Stimulated activated CD8-positive, alpha-beta memory T cell treated with anti-CD3 and anti-CD28 coated beads, Interleukin-15, amount 100 ng/mL, for 48 hours (primary cell): ENCODE results near the gene IMMP2L.
"Not testable (repeated sequence)": the region's sequence is repeated elsewhere in the genome, so short reads cannot be mapped to it uniquely, and the experiment has no call there.

ENCODE experiments used
- DNase-seq, 2 donors: peaks; one replicate each; pipeline ENCODE4 v3.0.0-alpha.2; 2020; ENCODE audit warnings: low read depth in 2 of 2

Gene IMMP2L

GRCh38 chr7:111460695-111461094 is 101.6 kb downstream of the IMMP2L start:
- DNase-seq = no peak

- DNase-seq = no peak
These were observed 102.5 kb downstream of the IMMP2L start for GRCh38 chr7:111459757-111460280.

DNA sequence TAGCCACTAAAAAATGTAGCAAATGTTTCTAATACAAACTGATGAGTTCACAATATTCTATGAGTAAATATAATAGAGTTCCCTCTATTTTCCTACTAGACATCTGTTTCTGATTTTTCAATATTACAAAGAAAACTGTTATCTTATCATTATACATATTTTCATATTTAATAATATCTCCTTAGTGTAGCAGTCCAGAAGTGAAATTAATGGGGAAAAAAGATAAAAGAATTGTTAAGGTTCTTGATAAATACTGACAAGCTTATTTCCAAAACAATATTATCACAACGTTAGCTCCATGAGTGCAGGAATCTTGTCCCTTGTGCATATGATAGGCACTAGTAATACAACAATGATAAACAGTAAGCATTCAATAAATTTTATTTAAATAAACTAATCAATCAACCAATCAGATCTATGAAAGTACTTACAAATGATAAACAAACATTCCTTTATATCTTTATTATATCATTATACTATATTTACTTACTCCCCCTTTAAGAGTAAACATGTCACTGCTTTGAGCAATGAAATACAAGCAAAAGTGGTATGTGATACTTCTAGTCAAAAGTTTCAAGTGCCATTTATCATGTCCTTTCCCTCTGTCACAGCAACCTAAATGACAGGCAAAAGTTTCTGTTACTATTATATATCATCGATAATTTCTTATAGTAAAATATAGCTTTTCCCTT is 103.1 kb downstream of the IMMP2L start:
- no peak for DNase-seq

GRCh38 chr7:111450705-111451104 is 111.6 kb downstream of the IMMP2L start:
- not testable (repeated sequence) for DNase-seq

DNA sequence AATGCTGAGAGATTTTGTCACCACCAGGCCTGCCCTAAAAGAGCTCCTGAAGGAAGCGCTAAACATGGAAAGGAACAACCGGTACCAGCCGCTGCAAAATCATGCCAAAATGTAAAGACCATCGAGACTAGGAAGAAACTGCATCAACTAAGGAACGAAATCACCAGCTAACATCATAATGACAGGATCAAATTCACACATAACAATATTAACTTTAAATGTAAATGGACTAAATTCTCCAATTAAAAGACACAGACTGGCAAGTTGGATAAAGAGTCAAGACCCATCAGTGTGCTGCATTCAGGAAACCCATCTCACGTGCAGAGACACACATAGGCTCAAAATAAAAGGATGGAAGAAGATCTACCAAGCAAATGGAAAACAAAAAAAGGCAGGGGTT is 114.8 kb downstream of the IMMP2L start:
- DNase-seq = not testable (repeated sequence)

DNA sequence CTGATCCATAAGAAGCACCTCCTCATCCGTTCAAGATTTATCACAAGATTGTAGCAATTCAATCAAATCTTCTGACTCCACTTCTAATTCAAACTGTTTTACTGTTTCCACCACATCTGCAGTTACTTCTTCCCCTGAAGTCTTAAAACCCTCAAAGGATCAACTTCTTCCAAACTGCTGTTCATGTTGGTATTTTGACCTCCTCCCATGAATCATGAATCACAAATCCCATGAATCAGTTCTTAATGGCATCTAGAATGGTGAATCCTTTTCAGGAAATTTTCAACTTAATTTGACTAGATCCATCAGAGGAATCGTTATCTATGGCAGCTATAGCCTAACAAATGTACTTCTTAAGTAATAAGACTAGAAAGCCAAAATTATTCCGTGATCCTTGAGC is 122.3 kb downstream of the IMMP2L start:
- DNase-seq = no peak

- DNase-seq = no peak
These were observed 123.7 kb downstream of the IMMP2L start for GRCh38 chr7:111438369-111439289.

- no peak for DNase-seq
These were observed 124.6 kb downstream of the IMMP2L start for GRCh38 chr7:111437736-111438135.

DNA sequence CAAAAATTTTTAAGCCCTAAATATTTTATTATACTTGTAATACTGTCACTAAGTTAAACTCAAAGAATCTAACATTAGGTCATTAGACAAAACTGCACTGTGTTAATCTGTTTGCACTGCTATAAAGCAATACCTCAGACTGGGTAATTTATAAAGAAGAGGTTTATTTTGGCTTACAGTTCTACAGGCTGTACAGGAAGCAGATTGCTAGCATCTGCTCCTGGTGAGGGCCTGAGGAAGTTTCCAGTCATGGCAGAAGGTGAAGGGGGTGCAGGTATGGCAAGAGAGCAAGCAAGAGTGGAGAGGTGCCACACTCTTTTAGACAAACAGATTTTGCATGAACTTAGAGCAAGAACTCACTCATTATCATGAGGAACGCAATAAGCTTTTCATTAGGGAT is 125.7 kb downstream of the IMMP2L start:
- DNase-seq = no peak

- DNase-seq = no peak
These were observed 128.9 kb downstream of the IMMP2L start for GRCh38 chr7:111433426-111433825.

GRCh38 chr7:111429781-111430180 is 132.5 kb downstream of the IMMP2L start:
- DNase-seq = no peak

DNA sequence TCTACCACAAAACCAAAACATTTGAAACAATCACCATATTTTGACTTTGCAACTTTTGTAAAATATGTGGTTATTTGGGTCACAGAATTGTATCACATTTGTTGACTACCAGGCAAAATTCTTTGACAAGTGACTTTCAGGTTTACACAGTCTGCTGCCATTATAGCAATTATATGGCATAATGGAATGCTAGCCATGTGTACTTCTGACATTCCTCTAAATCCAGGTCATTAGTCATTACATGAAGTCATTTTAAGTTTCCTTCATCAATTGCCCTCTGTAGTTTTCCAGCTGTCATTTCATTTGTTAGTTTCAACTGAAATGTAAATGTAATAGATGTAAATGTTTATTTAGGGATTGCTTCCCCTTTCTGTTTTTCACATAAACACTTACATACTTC is 137.5 kb downstream of the IMMP2L start:
- no peak for DNase-seq

DNA sequence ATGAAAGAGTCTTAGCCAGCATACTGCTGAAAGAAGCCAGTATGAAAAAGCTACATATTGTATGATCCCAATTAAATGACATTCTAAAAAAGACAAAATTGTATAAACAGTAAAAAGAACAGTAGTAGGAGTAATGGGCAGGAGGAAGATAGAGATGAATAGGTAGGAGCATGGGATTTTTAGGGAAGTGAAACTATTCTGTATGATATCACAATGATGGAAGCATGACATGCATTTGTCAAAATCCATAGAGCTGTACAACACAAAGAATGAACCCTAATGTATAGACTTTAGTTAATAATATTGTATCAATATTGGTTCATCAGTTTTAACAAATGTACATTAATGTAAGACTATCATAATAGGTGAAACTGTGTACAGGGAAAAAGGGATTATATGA is 147.9 kb downstream of the IMMP2L start:
- no peak for DNase-seq

DNA sequence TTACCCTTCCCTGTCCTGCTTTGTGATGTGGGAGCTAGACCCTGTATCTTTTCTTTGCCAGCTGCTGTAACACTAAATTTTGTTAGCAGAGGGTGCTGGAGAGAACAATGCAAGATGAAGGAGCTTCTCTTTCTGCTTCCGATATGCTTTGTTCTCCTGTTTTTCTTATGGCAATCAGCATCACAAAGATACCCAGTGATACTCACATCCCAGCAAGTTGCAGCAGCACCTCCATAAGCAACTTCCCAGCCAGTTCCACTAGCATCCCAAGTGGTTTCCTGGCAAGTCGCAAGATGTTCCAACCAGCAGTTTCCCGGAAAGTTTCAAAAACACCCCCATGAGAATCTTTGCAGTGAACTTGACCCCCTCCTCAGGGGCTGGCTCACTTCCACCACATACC is 148.6 kb downstream of the IMMP2L start:
- no peak for DNase-seq

GRCh38 chr7:111410899-111411298 is 151.4 kb downstream of the IMMP2L start:
- DNase-seq = no peak

DNA sequence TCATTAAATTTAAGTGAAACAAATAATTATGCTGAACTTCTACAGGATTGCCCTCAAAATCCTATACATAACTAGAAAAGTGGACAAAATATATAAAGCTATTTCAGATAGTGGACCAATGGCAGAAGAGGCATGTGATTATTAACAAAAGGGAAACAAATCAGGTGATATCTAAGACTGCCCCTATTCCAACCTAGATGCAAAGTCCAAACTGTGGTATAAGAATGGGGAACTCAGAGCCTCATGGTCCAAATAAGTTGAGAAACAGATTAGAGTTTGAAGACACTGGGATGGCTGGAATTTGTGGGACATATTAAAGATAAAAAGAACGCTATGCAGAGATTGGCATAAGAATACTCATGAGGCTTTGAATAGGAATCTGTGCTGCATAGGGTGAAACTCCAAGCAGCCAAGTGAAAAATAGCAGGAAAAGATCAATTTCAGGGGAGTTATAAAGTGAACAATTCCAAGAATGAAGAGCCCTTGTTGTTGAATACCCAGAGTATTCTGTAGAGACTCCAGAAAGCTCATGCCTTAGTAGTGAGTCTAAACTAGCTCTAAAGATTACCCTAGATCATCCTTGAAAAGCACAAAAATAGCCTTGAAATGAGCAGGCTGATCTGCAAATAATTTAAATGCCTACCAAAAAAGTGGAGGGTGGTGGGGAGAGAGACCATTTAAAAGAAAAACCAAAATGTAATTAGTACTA is 152.4 kb downstream of the IMMP2L start:
- no peak for DNase-seq

DNA sequence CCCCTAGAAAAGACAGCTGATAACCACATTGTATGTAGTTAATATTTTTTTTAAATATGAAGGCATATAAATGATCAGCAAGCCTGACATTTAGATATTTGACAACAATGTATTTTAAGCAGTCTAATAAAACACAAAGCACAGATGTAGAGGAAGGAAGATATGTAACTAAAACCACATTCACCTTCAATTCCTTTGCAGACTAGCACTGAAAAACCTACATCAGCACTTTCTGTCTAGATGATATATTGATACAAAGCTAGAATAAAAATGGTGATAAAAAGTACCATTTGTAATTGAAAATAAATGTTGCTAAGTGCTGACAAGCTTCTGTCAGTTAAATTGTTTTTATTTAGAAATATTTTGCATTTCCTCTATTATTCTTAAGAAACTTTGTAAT is 153.6 kb downstream of the IMMP2L start:
- DNase-seq = no peak

- no peak for DNase-seq
These were observed 155.0 kb downstream of the IMMP2L start for GRCh38 chr7:111407258-111407657.

DNA sequence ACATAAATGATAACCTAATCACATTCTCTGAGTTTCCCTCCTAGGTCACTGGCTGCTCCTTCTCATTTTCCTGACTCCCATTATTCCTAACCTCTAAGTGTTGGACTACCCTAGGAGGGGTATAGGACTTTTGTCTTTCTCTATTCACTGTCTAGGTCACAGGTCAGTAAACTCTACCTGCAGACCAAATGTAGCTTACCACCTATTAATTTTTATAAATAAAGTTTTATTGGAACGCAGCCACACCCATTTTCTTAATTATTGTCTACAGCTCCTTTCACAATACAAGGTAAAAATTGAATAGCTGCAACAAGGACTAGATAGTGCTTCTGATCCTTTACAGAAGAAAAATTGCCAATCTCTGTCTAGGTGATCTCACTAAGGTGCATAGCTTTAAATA is 156.7 kb downstream of the IMMP2L start:
- DNase-seq = no peak

DNA sequence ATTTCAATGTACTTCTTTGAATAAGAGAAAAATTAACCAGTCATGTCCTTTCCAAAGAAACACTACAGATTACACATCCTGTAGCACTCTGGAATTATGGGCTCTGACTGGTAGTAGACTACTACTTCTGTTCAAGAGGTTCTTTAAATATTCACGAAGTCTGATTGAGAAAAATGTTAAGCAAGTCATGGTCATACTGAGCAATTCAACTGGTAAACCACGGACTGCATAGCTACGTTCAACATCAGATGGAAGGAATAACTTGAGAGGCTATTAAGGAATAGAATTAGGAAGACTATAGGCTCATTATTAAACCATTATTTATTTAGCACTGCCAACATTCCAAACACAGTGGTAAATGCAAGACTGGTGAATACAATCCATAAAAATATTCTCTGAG is 160.8 kb downstream of the IMMP2L start:
- no peak for DNase-seq

DNA sequence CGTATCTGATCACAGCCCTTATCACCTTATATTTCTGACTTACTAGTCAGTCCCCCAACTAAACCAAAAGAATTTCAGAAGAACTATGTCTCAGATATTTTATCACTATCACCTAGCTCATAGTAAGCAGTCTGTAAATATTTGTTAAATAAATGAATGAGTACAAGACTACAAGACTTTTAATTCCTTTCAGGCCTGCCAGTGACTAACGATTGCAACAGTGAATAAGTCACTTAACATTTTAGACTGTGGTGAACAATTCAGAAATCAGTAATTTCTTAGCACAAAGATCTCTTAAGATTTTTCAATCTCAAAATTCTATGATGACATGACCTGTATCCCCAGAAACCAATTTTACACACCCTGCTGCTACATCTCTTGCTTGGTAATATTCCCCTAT is 162.2 kb downstream of the IMMP2L start:
- DNase-seq = no peak

- DNase-seq = no peak
These were observed 167.4 kb downstream of the IMMP2L start for GRCh38 chr7:111394891-111395290.
